ENCODE results near the gene SCRN1.
"Not testable (repeated sequence)": the region's sequence is repeated elsewhere in the genome, so short reads cannot be mapped to it uniquely, and the experiment has no call there.

SCRN1 gene

DNA sequence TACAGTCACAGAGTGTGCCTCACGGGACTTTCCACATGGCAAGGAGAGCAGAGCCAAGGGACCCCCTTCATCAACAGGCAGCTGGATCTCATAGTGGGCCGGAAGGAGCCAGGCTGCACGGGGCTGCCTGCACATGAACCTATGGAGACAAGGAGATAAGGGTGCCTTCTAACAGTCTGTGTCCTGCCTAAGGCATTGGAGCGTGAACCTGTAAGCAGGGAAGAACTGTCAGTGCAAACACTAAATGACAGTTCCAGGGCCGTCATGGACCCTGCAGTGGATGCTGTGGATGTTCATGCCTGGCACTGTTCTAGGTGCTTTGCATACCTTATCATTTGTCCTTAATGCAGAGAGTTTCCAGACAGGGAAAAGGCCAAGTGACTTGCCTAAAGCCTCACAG lies 97.4 kb downstream of the SCRN1 start:
- H3K4me3 ChIP-seq (ENCODE audit: low read depth, low read length): no peak overlapping the region
- TF ChIP-seq, protein P1, sequence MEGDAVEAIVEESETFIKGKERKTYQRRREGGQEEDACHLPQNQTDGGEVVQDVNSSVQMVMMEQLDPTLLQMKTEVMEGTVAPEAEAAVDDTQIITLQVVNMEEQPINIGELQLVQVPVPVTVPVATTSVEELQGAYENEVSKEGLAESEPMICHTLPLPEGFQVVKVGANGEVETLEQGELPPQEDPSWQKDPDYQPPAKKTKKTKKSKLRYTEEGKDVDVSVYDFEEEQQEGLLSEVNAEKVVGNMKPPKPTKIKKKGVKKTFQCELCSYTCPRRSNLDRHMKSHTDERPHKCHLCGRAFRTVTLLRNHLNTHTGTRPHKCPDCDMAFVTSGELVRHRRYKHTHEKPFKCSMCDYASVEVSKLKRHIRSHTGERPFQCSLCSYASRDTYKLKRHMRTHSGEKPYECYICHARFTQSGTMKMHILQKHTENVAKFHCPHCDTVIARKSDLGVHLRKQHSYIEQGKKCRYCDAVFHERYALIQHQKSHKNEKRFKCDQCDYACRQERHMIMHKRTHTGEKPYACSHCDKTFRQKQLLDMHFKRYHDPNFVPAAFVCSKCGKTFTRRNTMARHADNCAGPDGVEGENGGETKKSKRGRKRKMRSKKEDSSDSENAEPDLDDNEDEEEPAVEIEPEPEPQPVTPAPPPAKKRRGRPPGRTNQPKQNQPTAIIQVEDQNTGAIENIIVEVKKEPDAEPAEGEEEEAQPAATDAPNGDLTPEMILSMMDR (IDR thresholded peaks at IDR 0.05; ENCODE audit: low read depth, low read length): no peak
- H3K27me3 ChIP-seq (ENCODE audit: insufficient read depth, low read depth, severe bottlenecking): no peaks in the 10 kb centered on the region
- peaks cover 3% of the 10 kb centered on the region for H3K9me3 ChIP-seq (ENCODE audit: severe bottlenecking)
- H3K36me3 ChIP-seq: no peaks in the 10 kb centered on the region
- no peak for DNase-seq
- H3K27ac ChIP-seq: no peak overlapping the region

DNA sequence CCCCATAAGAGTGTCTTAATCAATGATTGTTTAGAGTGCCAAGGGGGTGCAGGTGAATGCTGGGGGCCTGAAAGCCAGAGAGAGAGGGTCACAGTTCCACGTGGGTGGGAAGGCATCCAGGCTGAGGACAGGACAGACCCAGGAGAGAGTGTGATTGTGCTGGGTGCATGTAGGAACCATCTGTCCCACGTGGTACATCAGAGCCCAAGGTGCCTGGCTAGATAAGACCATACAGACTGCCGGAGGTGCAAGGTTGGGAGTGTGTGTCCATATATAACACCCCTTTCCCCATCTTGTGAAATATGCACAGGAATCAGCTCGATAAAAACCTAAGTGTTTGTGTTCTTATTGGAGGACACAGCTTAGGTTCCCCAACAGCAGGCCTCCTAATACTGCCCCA lies 97.8 kb downstream of the SCRN1 start:
- Histone ChIP-seq H3K27ac (no peak overlapping the region), H3K4me3 (ENCODE audit: low read depth, low read length) (no peak overlapping the region), H3K36me3 (no peaks in the 10 kb centered on the region), H3K27me3 (ENCODE audit: insufficient read depth, low read depth, severe bottlenecking) (no peaks in the 10 kb centered on the region), H3K9me3 (ENCODE audit: severe bottlenecking) (no peaks in the 10 kb centered on the region)
- no peak for DNase-seq
- TF ChIP-seq, protein P1 (IDR thresholded peaks at IDR 0.05; ENCODE audit: low read depth, low read length): no peak

DNA sequence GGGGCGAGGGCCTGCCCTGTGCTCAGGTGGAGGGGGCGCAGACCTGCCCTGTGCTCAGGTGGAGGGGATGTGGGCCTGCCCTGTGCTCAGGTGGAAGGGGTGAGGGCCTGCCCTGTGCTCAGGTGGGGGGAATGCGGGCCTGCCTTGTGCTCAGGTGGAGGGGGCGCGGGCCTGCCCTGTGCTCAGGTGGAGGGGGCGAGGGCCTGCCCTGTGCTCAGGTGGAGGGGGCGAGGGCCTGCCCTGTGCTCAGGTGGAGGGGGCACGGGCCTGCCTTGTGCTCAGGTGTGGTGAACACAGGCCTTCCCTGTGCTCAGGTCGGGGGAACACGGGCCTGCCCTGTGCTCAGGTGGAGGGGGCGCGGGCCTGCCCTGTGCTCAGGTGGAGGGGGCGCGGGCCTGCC lies 98.8 kb downstream of the SCRN1 start:
- H3K27ac ChIP-seq; H3K4me3 ChIP-seq (ENCODE audit: low read depth, low read length); H3K36me3 ChIP-seq; H3K27me3 ChIP-seq (ENCODE audit: insufficient read depth, low read depth, severe bottlenecking); DNase-seq; H3K9me3 ChIP-seq (ENCODE audit: severe bottlenecking): not testable (repeated sequence)

DNA sequence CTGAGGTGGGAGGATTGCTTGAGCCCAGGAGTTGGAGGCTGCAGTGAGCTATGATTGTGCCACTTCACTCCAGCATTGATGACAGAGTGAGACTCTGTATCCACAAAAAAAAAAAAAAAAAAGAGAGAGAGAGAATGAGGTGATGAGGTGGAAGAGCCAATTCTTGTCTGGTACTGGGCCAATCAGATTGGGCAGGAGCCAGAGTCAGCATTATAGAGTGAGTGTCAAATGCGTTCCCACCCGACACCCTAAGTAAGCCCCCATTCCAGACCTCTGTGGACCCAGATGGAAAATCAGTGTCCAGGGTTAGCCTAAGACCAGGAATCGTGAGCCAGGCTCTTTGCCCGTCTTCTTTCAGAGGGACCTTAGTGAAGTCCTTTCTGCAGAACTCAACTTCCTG lies 99.3 kb downstream of the SCRN1 start:
- no peak for DNase-seq
- no peak overlapping the region for H3K27ac ChIP-seq
- no peaks in the 10 kb centered on the region for H3K27me3 ChIP-seq (ENCODE audit: insufficient read depth, low read depth, severe bottlenecking)
- H3K9me3 ChIP-seq (ENCODE audit: severe bottlenecking): no peaks in the 10 kb centered on the region
- no peaks in the 10 kb centered on the region for H3K36me3 ChIP-seq
- TF ChIP-seq, protein P1 (IDR thresholded peaks at IDR 0.05; ENCODE audit: low read depth, low read length): no peak
- H3K4me3 ChIP-seq (ENCODE audit: low read depth, low read length): no peak overlapping the region

DNA sequence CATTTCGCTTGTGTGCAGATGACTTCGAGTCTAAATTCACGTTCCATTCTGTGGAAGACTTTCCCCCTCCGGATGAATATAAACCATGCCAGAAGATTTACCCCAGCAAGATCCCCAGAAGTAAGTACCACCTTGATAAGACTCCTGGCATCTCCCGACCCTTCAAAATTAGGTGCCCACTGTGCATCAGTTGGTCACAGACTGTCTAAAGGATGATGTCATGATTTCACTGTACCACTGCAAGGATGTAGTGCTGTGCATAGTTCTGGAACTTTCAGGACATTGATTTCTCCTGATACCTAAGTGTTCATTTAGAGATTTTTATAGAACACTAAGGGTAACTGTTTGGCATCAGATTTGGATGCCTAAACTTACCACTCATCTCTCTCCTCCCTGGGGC lies 100.3 kb downstream of the SCRN1 start:
- Histone ChIP-seq H3K27ac (no peak overlapping the region), H3K9me3 (ENCODE audit: severe bottlenecking) (no peaks in the 10 kb centered on the region), H3K4me3 (ENCODE audit: low read depth, low read length) (no peak overlapping the region), H3K36me3 (no peaks in the 10 kb centered on the region), H3K27me3 (ENCODE audit: insufficient read depth, low read depth, severe bottlenecking) (no peaks in the 10 kb centered on the region)
- TF ChIP-seq, protein P1 (IDR thresholded peaks at IDR 0.05; ENCODE audit: low read depth, low read length): no peak
- no peak for DNase-seq

DNA sequence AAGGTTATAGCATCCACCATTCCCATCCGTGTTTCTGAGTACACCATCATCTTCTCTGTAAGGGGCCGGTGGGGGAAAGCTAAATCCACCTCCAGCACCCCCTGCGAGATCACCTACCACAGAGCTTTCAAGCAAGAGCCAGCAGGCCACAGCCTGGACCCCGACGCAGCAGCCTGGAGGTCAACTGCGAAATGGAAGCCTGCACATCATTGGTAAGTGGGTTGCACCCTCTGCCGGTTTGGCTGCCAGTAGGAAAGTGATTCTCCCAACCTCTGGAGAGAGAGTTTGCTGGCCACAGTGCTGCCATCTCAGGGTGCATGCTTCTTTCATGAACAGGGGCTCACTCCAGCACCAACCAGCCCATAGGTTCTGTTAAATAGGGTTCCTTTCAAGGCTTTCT lies 101.6 kb downstream of the SCRN1 start:
- Histone ChIP-seq H3K9me3 (ENCODE audit: severe bottlenecking) (no peaks in the 10 kb centered on the region), H3K27me3 (ENCODE audit: insufficient read depth, low read depth, severe bottlenecking) (no peaks in the 10 kb centered on the region), H3K36me3 (no peaks in the 10 kb centered on the region), H3K4me3 (ENCODE audit: low read depth, low read length) (no peak overlapping the region), H3K27ac (no peak overlapping the region)
- no peak for DNase-seq
- TF ChIP-seq, protein P1 (IDR thresholded peaks at IDR 0.05; ENCODE audit: low read depth, low read length): no peak

Data from WERI-Rb-1 (cell line).